ENCODE results near the gene UBE2G2. TPM values are rescaled to one million over a fixed set of nuclear protein-coding genes. Genes with fewer than 3 reads are reported as not detected.

Gene UBE2G2
- total and polyA plus RNA-seq, 2 of the 4 experiments (the other 2 are of a cell fraction): 65.4 to 91.7 TPM

DNA sequence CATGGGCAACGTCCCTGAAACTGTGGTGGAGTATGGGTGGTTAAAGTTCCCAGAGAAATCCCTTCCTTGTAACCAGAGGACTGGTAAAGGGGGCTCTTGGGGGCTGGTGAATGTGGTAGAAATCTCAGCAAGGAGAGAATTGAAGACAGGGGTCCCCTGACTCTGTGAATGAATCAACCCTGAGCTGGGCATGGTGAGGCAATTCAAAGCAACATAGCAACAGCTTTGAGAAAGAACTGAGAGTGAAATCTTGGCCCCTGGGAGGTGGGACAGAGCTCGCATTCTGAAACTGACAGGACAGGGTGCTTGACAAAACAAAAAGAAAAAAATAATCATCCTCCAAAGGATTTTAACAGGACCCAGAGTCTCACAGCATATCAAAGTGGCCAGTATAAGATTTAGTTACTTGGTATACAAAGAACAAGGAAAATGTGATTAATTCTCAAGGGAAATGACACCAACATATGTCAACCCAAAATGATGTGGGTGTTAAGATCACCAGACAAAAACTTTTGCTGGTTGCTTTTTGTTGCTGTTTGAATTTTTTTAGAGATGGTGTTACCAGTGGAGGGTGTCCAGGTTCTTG lies 28.0 kb upstream of the UBE2G2 start:
- dilution Hi-C loops (cut with HindIII; ENCODE audit: low sequenced_read_pairs, unreplicated experiment) (no loop called here), intact Hi-C loops (cut with micrococcal nuclease) (no loop called here), in situ Hi-C loops (cut with MboI; ENCODE audit: low sequenced_read_pairs) (no loop called here)
- DNase-seq: no peak
- H3K4ac ChIP-seq (ENCODE audit: low read depth, low read length): no peak overlapping the region
- H3K23ac ChIP-seq (ENCODE audit: low read depth, low read length): no peak overlapping the region
- no TSS peak for BruUV-seq (replicated peaks)
- no peak for TF ChIP-seq RAD21 (IDR thresholded peaks at IDR 0.05; ENCODE audit: low read length)
- no peak for TF ChIP-seq CEBPB (IDR thresholded peaks at IDR 0.05; ENCODE audit: low read depth, low read length)
- TF ChIP-seq, protein P1, sequence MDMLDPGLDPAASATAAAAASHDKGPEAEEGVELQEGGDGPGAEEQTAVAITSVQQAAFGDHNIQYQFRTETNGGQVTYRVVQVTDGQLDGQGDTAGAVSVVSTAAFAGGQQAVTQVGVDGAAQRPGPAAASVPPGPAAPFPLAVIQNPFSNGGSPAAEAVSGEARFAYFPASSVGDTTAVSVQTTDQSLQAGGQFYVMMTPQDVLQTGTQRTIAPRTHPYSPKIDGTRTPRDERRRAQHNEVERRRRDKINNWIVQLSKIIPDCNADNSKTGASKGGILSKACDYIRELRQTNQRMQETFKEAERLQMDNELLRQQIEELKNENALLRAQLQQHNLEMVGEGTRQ (IDR thresholded peaks at IDR 0.05; ENCODE audit: low read depth, low read length): no peak
- no peak for TF ChIP-seq MXI1 (IDR thresholded peaks at IDR 0.05; ENCODE audit: borderline replicate concordance, low read depth, low read length)
- no peak for TF ChIP-seq MAFK (IDR thresholded peaks at IDR 0.05; ENCODE audit: low read depth, low read length)
- TF ChIP-seq RFX5 (IDR thresholded peaks at IDR 0.05; ENCODE audit: low read depth, low read length): no peak
- TF ChIP-seq, protein P2, sequence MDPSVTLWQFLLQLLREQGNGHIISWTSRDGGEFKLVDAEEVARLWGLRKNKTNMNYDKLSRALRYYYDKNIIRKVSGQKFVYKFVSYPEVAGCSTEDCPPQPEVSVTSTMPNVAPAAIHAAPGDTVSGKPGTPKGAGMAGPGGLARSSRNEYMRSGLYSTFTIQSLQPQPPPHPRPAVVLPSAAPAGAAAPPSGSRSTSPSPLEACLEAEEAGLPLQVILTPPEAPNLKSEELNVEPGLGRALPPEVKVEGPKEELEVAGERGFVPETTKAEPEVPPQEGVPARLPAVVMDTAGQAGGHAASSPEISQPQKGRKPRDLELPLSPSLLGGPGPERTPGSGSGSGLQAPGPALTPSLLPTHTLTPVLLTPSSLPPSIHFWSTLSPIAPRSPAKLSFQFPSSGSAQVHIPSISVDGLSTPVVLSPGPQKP (IDR thresholded peaks at IDR 0.05; ENCODE audit: borderline replicate concordance, low read depth, low read length): no peak
- TF ChIP-seq FOS (IDR thresholded peaks at IDR 0.05; ENCODE audit: low read depth, low read length): no peak
- TF ChIP-seq NFE2L2 (IDR thresholded peaks at IDR 0.05; ENCODE audit: low read depth, low read length): no peak
- no peak for TF ChIP-seq CHD1 (IDR thresholded peaks at IDR 0.05; ENCODE audit: low read depth, low read length)
- TF ChIP-seq BHLHE40 (IDR thresholded peaks at IDR 0.05; ENCODE audit: low read depth, low read length): no peak
- no peak for TF ChIP-seq SMC3 (IDR thresholded peaks at IDR 0.05; ENCODE audit: low read depth, low read length)
- TF ChIP-seq, protein P3, sequence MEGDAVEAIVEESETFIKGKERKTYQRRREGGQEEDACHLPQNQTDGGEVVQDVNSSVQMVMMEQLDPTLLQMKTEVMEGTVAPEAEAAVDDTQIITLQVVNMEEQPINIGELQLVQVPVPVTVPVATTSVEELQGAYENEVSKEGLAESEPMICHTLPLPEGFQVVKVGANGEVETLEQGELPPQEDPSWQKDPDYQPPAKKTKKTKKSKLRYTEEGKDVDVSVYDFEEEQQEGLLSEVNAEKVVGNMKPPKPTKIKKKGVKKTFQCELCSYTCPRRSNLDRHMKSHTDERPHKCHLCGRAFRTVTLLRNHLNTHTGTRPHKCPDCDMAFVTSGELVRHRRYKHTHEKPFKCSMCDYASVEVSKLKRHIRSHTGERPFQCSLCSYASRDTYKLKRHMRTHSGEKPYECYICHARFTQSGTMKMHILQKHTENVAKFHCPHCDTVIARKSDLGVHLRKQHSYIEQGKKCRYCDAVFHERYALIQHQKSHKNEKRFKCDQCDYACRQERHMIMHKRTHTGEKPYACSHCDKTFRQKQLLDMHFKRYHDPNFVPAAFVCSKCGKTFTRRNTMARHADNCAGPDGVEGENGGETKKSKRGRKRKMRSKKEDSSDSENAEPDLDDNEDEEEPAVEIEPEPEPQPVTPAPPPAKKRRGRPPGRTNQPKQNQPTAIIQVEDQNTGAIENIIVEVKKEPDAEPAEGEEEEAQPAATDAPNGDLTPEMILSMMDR (conservative IDR thresholded peaks at IDR 0.05; ENCODE audit: low read depth, low read length): no peak
- no peak for TF ChIP-seq MAZ (IDR thresholded peaks at IDR 0.05; ENCODE audit: borderline replicate concordance, low read depth, low read length)
- no peak for TF ChIP-seq POLR2A (IDR thresholded peaks at IDR 0.05; ENCODE audit: low read depth, low read length)
- TF ChIP-seq RCOR1 (IDR thresholded peaks at IDR 0.05; ENCODE audit: insufficient replicate concordance, low read length): no peak
- H3K27me3 ChIP-seq (ENCODE audit: control insufficient read depth, insufficient read depth, low read length): peaks cover 22% of the 10 kb centered on the region
- no peak overlapping the region for H3K14ac ChIP-seq (replicated peaks; ENCODE audit: low read depth, low read length)
- H3K4me1 ChIP-seq (ENCODE audit: control insufficient read depth, insufficient read depth, low read length): no peaks in the 10 kb centered on the region
- no peak overlapping the region for H3K18ac ChIP-seq (ENCODE audit: low read depth, low read length)
- no peaks in the 10 kb centered on the region for H3K79me1 ChIP-seq (ENCODE audit: low read depth in 1 of 2, low read length in 2 of 2)
- peaks cover 29% of the 10 kb centered on the region for H3K9me3 ChIP-seq (ENCODE audit: control insufficient read depth, insufficient read depth, low read length)
- no peak for ATAC-seq (ENCODE audit: low read depth)
- no peak overlapping the region for H4K8ac ChIP-seq (ENCODE audit: low read depth in 2 of 2, low read length in 2 of 2)
- no CpG with 5 or more reads among the region's 2 CpGs for WGBS, 2 experiments (ENCODE audit: extremely low coverage in 2 of 2, insufficient read length in 1 of 2)
- no peak overlapping the region for H4K5ac ChIP-seq (ENCODE audit: low read depth, low read length)
- no peak overlapping the region for H2BK15ac ChIP-seq (ENCODE audit: low read depth, low read length)
- H3K9me1 ChIP-seq (ENCODE audit: insufficient read depth, low read length): no peaks in the 10 kb centered on the region
- H3K56ac ChIP-seq (ENCODE audit: extremely low read depth, insufficient read depth, low read length): no peak overlapping the region
- H4K91ac ChIP-seq (ENCODE audit: insufficient read depth, low read depth, low read length): no peak overlapping the region
- H3K4me2 ChIP-seq (ENCODE audit: low read depth, low read length): no peak overlapping the region
- no peaks in the 10 kb centered on the region for H4K20me1 ChIP-seq (ENCODE audit: insufficient read depth, low read length)
- H2BK5ac ChIP-seq (ENCODE audit: low read depth, low read length, poor library complexity, severe bottlenecking): no peak overlapping the region
- CTCF ChIA-PET: no interaction called here
- no peak overlapping the region for H3K4me3 ChIP-seq (ENCODE audit: insufficient read depth, low read depth, low read length)
- H3K36me3 ChIP-seq (ENCODE audit: control insufficient read depth, insufficient read depth, low read length): no peaks in the 10 kb centered on the region
- no peak overlapping the region for H2AFZ ChIP-seq (replicated peaks; ENCODE audit: low read length, poor library complexity)
- H3K27ac ChIP-seq (ENCODE audit: insufficient read depth, low read length): no peak overlapping the region
- no peak overlapping the region for H2BK120ac ChIP-seq (ENCODE audit: low read depth, low read length)
- no peak overlapping the region for H3K9ac ChIP-seq (ENCODE audit: low read depth, low read length)
- POLR2A ChIA-PET (ENCODE audit: unreplicated experiment): no interaction called here
- no peak overlapping the region for H2AK9ac ChIP-seq (replicated peaks; ENCODE audit: low read depth, low read length, poor library complexity)
- no peak overlapping the region for H2AK5ac ChIP-seq (ENCODE audit: low read depth, low read length)
- no peak overlapping the region for H2BK20ac ChIP-seq (ENCODE audit: low read depth, low read length)
